ENCODE measurements around the gene IFT122. TPM values are rescaled to one million over a fixed set of nuclear protein-coding genes. Genes with fewer than 3 reads are reported as not detected.

Gene IFT122
- total RNA-seq, 4 donors from 2014 or later = 4.1 to 70.2 (median 38.6) TPM

DNA sequence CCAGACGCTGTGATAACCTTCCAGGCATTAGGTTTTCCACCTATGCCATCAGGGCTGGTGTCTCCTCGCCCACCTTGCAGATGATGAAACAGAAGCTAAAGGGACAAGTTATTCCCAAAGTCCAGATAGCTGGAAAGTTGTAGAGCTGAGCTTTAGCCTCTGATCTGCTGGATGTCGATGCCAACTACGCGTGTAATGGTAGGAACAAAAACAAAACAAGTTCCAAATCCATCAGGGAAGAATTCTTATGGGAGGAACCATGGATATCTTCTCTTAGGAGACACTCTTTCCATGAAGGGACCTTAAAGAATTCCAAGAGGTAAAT, 60.3 kb downstream of the IFT122 start:
- intact Hi-C loops (cut with DNase I; ENCODE audit: low total_unique reads) = no loop called here

DNA sequence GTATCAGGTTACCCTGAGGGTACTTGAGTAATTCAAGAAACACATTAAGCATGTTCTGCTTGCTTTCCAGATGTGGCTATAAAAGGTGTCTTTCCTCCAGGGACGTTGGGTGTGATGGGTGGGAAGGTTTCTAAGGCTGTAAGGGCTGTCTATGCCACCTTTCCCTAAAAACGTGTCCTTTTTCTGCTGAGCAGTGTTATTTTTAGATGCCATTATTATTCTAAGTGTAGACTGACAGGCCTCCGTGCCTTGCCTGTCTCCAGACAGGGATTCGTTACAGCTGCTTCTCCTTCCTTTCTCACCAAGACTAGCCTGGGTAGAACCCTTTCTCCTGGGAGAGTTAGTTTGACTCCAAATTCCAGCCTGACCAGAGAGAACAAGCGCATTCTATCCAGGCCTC, 61.6 kb downstream of the IFT122 start:
- Histone ChIP-seq H3K4me3 (no peak overlapping the region), H3K36me3 (no peaks in the 10 kb centered on the region), H3K9me3 (no peaks in the 10 kb centered on the region), H3K4me1 (no peaks in the 10 kb centered on the region), H3K27me3 (no peaks in the 10 kb centered on the region), H3K27ac (no peak overlapping the region)
- TF ChIP-seq, protein P1, sequence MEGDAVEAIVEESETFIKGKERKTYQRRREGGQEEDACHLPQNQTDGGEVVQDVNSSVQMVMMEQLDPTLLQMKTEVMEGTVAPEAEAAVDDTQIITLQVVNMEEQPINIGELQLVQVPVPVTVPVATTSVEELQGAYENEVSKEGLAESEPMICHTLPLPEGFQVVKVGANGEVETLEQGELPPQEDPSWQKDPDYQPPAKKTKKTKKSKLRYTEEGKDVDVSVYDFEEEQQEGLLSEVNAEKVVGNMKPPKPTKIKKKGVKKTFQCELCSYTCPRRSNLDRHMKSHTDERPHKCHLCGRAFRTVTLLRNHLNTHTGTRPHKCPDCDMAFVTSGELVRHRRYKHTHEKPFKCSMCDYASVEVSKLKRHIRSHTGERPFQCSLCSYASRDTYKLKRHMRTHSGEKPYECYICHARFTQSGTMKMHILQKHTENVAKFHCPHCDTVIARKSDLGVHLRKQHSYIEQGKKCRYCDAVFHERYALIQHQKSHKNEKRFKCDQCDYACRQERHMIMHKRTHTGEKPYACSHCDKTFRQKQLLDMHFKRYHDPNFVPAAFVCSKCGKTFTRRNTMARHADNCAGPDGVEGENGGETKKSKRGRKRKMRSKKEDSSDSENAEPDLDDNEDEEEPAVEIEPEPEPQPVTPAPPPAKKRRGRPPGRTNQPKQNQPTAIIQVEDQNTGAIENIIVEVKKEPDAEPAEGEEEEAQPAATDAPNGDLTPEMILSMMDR (IDR thresholded peaks at IDR 0.05) = no peak
- TF ChIP-seq POLR2A (IDR thresholded peaks at IDR 0.05) = no peak
- no peak for DNase-seq
- intact Hi-C loops (cut with DNase I; ENCODE audit: low total_unique reads) = no loop called here

More for the DNA sequence above, 60.3 kb downstream of the IFT122 start:
- H3K4me1 ChIP-seq = no peaks in the 10 kb centered on the region
- no peaks in the 10 kb centered on the region for H3K9me3 ChIP-seq
- no peak overlapping the region for H3K27ac ChIP-seq
- no peaks in the 10 kb centered on the region for H3K27me3 ChIP-seq
- no peak for DNase-seq
- H3K36me3 ChIP-seq = no peaks in the 10 kb centered on the region
- H3K4me3 ChIP-seq = no peak overlapping the region
- TF ChIP-seq, protein P1 (IDR thresholded peaks at IDR 0.05) = no peak
- TF ChIP-seq POLR2A (IDR thresholded peaks at IDR 0.05) = no peak

DNA sequence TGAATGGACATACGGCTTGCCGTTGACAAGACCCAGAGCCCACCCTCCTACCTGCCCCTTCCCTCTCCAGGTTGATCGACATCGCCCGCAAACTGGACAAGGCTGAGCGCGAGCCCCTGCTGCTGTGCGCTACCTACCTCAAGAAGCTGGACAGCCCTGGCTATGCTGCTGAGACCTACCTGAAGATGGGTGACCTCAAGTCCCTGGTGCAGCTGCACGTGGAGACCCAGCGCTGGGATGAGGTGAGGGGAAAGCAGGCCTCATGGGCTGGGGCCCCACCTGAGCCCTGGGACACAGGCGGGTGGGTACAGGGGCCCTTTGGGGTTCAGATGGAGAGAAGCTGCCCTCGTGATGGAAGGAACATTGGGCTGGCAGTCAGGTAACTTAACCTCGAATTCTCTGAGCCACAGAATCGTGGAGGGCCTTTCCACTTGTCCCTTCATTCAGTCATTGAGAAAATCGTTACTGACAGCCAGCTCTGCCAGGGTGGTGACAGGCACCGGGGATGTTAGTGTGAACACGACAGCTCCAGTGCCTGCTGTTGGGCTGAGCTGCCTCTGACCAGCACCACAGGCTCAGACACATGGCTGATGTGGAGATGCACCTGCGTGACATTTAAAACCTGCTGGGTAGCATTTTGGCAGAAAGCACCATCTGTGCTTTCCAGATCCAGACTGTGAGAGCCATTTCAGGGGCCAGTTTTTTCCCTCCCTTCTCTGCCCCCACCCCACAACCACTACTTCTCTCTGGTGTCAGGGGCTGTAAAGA, 62.8 kb downstream of the IFT122 start:
- DNase-seq = no peak
- Histone ChIP-seq H3K4me1 (no peaks in the 10 kb centered on the region), H3K9me3 (no peaks in the 10 kb centered on the region), H3K4me3 (no peak overlapping the region), H3K27me3 (no peaks in the 10 kb centered on the region), H3K27ac (no peak overlapping the region), H3K36me3 (no peaks in the 10 kb centered on the region)
- intact Hi-C loops (cut with DNase I; ENCODE audit: low total_unique reads) = no loop called here
- TF ChIP-seq, protein P1 (IDR thresholded peaks at IDR 0.05) = no peak
- no peak for TF ChIP-seq POLR2A (IDR thresholded peaks at IDR 0.05)

DNA sequence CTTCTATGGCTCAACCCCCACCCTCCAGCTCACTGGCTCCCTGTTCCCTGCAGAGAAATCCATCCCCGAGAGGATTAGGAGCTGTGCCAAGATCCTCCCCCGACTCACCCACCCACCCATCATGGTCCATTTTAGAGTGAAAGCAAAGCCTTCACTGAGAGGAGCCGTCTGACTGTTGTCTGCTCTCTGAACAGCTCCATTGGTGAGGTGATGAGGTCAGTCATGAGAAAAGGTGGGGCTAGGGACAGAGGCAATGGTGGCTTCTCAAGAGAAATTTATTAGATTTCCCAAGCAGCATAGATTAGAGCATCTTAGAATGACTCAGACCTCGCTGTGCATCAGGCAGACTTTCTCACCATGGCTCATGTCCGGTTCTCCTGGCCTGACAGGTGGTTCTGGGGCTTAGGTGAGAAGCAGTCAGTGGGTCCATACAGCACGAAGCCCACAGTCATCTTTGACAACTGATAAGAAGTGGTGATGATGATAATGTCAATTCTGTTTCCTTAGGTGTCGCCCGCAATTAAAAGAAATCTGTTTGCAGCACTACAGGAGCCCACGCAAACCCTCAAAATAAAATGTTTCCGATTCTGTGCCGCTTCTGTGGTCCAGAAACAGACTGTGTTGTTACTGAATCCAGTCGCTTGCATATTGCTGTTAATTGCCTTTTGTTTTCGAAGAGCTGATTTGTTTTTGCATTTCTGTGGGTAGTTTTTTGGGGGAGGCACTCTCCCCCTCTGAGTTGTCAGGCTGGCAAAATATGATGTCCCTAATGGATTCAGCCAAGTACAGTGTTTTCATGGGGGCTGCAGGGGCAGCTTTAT, 63.7 kb downstream of the IFT122 start:
- Histone ChIP-seq H3K27ac (no peak overlapping the region), H3K36me3 (no peaks in the 10 kb centered on the region), H3K27me3 (no peaks in the 10 kb centered on the region), H3K4me1 (no peaks in the 10 kb centered on the region), H3K9me3 (no peaks in the 10 kb centered on the region), H3K4me3 (no peak overlapping the region)
- intact Hi-C loops (cut with DNase I; ENCODE audit: low total_unique reads) = no loop called here
- TF ChIP-seq, protein P1 (IDR thresholded peaks at IDR 0.05) = no peak
- TF ChIP-seq POLR2A (IDR thresholded peaks at IDR 0.05) = no peak
- DNase-seq = no peak

DNA sequence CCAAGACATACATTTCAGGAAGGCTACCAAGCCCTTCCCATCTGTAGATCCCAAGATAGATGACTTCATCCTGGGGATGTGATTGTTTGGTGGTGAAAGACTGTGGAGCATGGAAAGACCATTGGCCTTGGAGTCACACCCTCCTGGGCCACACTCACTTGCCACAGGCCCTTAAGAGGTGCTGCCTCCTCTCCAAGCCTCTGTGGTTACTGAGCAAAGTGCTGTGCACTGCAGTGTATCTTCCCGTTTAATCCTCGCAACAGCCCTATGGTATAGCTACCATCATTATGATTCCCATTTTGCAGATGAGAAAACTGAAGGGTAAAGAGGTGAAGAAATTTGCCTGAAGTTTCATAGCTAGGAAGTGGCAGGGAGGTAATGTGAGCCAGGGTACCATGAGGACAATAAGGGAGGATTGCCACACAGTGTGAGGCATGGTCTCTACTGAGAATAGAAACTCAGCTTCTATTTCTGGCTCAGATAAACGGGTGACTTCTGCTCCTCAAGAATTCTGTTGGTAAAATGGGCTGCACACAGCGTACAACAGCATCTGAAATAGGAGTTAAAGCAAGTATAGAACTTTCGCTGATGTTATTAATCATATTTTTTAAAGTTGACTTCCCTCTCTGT, 64.6 kb downstream of the IFT122 start:
- no peak for DNase-seq
- intact Hi-C loops (cut with DNase I; ENCODE audit: low total_unique reads) = no loop called here
- no peaks in the 10 kb centered on the region for H3K27me3 ChIP-seq
- H3K27ac ChIP-seq = no peak overlapping the region
- TF ChIP-seq, protein P1 (IDR thresholded peaks at IDR 0.05) = no peak
- no peak for TF ChIP-seq POLR2A (IDR thresholded peaks at IDR 0.05)
- H3K36me3 ChIP-seq = no peaks in the 10 kb centered on the region
- H3K4me1 ChIP-seq = no peaks in the 10 kb centered on the region
- H3K4me3 ChIP-seq = no peak overlapping the region
- no peaks in the 10 kb centered on the region for H3K9me3 ChIP-seq
